Stimulated activated naive CD4-positive, alpha-beta T cell treated with Interleukin-2 at 50 U/mL for 16 hours (primary cell): ENCODE data around the gene PEX3.

Experiments used
- DNase-seq: peaks from one replicate; lab custom pipeline; 2025; lab: John Stamatoyannopoulos, UW

The PEX3 gene

DNA sequence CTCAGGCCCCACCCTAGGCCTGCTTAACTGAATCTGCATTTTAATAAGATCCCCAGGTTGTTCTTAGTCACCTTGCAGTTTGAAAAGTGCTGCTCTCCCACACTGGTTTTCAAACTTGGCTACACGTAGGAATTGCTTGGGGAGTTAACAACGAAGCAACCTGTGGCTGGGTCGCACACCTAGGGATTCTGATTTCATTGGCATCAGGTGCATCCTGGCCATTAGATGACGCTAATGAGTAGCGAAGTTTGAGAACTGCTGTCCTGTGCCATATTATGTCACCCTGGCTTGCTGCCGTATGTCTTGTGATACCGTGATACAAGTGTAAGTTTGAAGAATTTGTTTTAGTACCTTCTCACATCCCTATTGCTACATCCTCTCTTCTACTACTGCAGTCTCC lies 89.1 kb downstream of the PEX3 start:
- peak; percentile 14 for DNase-seq

DNA sequence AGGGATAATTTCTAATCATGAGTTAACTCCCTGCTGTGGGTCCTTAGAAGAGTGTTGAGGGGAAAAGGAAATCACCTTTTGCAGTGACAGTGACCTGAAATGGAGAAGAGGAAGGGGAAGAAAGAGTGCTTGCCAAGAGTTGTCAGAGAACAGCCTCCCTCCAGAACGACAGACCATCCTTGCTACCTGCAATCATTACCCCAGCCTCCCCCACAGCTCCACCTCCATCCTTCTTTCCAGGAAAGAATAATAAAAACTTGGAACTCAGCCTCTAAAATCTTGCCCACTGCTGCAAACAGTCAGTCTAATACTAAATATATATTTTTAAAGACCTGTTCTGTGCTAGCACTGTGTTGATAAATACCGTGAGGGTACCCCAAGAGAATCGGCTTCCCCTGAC lies 89.6 kb downstream of the PEX3 start:
- DNase-seq = no peak
